Esophagus muscularis mucosa (tissue), 3 donors: ENCODE results near the gene AMIGO3.

Experiments used
- CTCF ChIP-seq, 3 experiments: fragments of 200-600 bp in 2 of 3; fragments of 450-650 bp in 1 of 3; sonication (generic) in 2 of 3; IDR thresholded peaks; one replicate each; pipeline ENCODE4 v1.5.1; 2017 to 2019; ENCODE audit warnings: antibody characterized with exemption in 3 of 3, mild to moderate bottlenecking in 2 of 3, moderate library complexity in 1 of 3
- POLR2A ChIP-seq: fragments of 450-650 bp; IDR thresholded peaks from one replicate; pipeline ENCODE4 v1.6.1; 2017; ENCODE audit warnings: antibody characterized with exemption, moderate library complexity, mild to moderate bottlenecking, low read depth

DNA sequence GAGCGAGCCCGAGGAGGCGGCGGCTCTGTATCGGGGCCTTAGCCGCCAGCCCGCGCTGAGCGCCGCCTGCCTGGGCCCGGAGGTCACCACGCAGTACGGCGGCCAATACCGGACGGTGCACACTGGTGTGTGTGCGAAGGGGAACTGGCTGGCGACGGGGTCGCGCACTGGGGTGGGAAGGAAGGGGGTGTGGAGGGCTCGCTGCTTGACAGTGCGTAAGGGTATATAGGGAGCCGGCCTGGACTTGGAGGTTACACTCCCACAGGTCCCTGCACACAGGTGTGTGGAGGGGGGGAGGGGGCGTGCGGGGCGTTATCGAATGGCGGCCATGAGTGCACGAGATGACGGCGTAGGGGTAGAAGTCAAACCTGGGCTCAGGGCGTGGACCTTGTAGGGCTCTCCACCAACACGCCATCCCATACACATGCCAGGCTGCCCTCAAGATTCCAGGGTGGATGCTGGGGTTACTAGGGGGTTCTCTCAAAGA, 44.9 kb downstream of the AMIGO3 start:
- TF ChIP-seq POLR2A (no peak), CTCF (IDR thresholded peaks at IDR 0.05) (peak in 1 of 3 experiments; percentile 6)
